Measurements from ENCODE around the gene INS.
"Not testable (repeated sequence)": the region's sequence is repeated elsewhere in the genome, so short reads cannot be mapped to it uniquely, and the experiment has no call there.

Gene INS

DNA sequence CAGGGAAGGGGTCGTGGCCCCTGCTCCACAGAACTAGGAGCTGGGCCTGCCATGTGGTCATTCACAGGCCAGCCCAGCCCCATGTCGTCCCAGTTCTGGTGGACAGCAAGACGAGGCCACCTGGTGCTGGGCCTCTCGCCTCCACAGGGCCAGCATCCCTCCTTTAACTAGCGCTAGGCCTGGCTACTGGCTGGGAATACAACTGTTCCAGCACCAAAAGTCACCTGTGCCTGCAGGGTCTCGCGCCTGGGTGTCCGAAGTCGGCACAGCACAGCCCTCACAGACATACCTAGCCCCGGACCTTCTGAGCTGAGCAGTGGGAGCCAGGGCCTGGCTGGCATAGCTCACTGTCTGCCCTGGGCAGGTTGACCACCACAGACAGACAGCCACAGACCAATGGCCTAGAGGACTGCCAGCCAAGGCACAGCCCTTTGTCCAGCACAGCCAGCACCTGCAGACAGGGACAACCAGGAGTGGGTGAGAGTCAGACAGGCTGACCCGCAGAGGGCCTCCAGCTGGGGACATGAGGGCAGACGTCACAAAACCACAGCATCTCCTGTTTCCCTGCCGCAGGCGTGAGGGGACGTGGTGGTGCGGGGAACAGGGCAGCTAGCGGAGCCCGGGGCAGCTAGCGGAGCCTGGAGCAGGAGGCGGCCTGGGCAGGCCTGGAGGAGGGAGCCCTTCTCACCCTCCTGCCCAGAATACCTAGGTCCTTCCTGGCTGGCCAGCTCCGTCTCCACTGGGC is 37.8 kb upstream of the INS start:
- no peak for DNase-seq

DNA sequence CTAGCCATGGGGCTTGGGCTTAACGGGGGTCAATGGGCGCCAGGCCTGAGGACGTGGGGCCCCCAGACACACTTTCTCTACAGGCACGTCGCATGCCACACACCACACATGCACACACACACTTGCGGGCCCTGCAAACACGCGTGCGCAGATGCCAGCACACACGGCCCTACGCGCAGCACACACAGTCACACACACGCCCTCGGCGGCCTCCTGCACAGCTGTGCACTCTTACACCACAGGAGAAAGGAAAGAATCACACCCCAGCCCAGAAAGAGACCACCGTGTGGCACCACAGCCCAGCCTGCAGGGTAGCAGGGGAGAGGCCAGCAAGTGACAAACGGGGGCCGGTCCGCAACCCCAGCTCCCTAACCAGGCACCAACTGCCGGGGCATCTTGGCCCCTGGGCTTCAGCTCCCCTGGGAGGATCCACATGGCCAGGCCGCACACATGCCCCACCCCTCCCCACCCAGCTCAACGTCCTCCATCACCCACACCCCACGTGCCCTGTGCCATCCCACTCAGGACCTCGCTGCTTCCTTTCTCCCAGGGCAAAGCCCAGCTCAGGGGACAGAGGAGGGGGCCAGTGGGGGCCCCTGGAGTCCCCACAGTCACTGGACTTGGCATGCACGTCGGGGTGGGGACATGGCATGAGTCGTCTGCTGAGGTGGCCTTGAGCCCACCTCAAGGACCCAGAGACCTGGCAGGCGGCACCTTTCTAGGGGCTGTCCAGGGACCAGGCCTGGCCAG is 36.9 kb upstream of the INS start:
- no peak for DNase-seq

DNA sequence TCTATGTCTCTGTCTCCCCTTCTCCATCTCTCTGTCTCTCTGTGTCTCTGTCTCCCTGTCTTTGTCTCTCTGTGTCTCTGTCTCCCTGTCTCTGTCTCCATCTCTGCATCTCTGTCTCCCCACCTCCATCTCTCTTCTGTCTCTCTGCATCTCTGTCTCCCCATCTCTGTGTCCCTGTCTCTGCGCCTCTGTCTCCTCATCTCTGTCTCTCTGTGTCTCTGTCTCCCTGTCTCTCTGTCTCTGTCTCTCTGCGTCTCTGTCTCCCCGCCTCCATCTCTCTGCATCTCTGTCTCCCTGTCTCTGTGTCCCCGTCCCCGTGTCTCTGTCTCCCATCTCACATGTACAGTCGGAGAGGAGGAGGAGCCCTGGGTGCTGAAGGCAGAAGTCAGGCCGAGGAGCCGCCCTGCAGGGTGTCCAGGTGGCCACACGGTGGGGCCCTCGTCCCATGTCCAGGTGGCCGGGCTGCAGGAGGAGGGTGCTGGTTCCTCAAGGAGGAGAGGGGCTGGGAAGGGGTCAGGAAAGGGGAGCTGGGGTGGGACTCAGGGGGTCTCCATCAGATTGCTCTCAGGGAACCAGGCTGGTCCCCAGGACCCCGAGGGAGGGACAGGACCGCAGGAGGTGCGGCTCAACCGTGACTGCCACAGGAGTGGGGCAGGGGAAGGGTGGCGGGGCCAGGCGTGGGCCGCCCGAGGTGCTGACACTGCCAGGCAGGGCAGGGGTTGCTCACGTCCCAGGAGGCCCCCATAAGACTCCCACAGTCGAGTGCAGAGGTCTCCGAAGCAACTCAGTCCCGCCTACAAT is 36.2 kb upstream of the INS start:
- DNase-seq: peak; percentile 75

DNA sequence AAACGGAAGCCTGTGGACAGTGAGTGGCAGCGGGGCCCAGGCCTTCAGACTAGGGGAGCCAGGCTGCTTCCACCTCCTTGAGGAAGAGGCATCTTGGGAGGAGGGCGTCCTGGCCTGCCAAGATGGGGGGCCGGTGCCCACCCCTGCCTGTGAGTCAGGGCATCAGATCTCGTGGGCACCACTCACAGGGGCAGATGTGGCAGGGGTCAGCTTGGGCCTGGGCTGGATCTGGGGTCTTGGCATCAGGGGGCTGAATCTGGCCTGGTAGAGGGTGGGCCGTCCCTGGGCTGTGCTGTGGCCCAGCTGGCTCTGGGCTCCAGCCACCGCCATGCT is 34.7 kb upstream of the INS start:
- DNase-seq: no peak

DNA sequence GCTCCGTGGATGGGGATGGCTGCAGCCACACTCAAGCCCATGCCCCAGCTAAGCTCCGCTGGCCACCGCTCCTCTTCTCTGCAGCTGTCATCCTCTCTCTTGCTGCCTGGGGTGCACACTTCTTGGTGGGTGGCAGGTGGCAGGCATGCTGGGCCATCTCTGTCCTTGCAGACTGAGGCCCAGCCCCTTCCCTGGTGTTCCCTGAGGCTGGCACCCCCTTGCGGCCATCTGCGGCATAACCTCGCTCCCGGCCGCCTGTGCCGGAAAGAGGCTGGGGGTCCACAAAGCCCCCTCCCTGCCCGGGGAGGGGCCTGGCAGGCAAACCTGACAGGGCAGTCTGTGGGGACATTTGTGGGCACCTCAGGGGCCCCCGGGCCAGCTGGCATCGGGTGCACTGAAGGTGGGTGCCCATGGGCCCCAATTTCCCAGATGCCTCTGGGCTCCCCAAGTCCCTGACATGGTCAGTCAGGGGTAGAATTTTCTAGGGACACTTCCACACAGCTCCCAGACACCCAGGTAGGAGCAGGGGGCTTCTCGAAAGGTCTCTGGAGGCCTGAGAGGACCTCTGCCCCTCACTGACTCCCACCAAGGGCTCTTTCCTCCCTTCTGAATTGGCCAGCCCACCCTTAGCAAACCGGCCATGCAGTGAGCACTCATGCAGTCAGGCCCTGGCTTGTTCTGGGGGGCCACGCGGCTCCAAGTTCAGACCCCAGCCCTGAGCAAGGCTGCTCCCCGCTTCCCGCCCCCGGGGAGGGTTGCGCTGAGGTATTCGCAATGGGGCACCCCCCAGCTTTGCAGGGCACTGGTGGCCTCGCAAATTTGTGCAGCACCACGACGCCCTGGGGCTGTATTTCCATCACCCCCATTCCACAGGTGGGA is 34.1 kb upstream of the INS start:
- DNase-seq: peak; percentile 59

DNA sequence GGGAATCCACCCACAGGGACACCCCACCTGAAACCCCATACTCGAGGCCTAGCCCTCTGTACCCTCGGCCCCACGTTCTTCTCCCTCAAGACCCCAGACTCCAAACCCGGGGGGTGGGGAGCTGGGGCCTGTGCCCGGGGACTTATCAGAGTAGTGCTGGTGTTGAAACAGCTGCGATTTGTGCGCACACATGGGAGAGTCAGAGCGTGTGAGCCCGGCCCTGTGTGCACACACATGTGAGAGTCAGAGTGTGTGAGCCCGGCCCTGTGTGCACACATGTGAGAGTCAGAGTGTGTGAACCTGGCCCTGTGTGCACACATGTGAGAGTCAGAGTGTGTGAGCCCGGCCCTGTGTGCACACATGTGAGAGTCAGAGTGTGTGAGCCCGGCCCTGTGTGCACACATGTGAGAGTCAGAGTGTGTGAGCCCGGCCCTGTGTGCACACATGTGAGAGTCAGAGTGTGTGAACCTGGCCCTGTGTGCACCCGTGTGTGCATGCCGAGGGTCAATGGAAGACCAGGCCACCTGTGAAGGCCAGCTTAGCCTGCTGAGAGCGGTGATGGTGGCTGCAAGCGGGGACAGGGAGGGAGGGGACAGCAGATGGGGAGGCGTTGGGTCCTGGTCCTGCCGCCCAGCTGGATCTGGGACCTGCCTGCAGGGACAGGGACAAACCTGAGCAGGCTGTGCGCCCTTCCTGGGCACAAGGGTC is 33.0 kb upstream of the INS start:
- not testable (repeated sequence) for DNase-seq

DNA sequence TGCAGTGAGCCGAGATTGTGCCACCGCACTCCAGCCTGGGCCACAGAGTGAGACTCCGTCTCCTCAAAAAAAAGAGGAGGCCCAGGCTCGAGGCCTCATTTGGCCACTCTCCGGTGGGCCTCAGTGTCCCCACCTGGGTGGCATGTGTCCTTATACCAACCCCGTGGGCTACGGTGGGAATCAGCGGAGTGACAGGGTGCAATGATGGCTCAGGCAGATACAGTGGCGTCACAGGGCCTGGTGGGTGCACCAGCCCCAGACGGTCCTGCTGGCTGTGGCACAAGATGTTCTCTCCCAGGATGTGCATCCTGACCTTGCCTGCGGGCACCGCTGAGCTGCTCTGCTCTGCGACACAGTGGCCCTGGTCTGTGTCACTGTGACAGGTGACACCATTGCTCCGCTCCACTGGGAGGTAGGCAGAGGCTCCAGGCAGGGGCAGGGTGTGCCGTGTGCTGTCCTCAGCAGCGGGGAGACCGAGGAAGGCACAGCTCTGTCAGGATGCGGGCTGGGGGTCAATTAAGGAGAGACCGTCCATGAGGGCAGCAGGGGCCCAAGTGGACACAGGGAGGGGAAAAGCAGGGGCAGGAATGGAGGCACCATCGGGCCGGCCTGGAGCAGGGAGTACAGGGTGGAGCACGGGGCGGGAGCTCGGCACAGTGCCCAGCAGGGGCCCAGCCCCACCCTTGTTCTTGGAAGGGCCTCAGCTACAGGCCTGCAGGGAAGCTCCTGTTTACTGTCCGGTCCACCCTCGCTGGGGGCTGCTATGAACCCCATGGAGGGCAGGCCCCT is 32.3 kb upstream of the INS start:
- no peak for DNase-seq

DNA sequence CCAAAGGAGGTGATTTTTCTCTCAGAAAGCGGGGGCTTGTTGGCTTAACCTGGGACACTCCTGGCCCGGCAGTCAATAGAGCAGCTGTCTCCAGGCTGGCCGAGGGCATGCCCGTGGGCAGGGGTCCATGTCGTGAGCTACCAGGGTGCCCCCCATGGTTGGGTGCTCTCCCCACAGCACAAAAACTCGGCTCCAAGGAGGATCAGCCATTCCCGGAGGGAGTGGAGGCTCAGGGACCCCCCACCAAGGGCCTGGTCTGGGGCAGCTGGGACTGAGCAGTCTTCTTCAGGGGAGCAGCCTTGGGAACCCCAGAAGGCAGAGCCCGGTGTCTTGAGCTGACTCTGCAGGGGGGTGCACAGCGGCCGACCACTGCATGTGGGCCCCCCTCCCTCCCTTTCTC is 31.4 kb upstream of the INS start:
- DNase-seq: no peak

DNA sequence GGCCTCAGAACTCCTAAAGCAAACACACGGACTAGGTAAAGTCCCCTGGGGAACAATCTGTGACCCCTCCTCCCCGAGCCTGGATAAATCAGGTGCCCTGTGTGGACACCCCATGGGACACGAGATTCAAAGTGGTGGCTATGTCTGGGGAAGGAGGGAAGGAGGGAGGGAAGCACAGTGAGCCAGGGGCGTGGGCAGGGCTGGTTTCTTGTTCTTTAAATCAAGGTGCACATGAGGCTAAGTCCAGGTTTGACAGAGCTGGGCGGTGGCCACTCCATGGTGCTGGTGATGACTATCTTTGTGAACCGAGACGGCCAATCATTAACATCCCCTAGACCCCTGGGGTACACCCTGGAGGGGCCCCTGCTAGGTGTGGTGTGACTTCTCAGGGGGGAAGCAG is 30.9 kb upstream of the INS start:
- no peak for DNase-seq

DNA sequence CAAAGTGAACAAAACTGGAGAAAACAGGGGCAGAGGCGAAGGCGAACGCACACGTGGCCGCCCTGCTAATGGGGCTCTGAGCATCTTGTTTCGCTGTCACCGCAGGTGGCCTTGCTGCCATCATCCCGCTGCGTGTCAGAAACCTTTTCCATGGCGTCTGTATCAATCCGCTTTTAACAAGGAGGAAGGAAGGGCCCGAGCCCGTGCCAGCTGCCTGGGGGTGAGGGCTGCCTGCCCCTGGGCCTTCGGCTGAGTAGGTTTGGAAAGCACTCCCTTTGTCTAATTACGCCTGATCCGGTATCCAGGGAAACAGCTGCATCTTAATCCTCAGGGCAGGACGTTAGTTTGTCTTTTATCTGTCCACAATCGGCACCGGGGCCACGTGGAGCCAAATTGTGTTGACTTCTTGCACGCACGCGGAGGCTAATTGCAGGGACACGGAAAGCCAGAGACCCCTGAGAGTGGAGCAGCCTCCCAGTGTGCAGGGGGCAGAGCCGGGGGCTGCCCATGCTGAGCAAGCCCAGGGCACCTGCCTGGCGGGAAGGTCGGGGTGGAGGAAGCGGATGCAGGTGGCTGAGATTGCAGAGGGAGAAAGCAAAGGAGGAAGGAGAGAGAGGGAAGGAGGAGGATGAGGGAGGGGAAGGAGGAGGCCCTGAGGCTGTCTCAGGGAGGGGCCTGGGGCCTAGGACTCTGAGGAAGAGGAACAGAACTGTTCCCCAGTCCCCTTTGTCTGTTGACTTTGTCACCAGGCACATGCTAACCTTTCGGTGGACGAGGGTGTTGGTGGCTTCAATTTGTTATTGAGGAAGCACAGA is 29.9 kb upstream of the INS start:
- DNase-seq: no peak

DNA sequence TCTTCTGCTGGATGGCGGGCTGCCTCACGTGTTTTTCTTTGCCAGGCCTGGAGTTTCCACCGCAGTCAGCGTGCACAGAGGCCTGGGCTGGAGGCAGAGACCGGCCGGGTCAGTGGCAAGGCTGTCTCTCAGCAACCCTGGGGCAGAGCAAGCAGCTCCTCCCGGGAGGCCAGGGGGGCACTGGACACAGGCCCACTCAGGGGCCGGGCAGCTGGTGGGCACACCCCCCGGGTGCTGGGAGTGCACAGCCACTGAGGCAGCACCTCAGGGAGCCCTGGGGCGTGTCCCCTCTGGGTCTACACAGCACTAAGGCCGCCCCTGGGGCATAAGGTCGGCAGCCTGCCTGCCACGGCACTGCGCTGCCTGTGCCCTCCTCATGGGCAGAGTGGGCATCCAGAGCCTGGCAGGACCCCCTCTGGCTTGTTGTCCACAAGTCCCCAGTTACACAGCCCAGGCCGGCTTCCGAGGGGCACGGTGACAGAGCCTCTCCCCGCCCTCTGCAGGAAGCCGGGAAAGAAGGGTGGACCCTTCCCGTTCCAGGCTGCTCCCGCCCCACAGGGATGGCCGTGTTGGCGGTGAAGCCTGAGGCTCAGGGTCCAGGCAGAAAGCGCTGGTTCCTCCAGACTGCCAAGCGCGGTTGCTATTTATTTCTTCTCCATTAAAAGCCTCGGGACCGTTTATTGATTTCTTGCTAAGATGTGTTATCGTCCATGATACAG is 29.1 kb upstream of the INS start:
- no peak for DNase-seq

DNA sequence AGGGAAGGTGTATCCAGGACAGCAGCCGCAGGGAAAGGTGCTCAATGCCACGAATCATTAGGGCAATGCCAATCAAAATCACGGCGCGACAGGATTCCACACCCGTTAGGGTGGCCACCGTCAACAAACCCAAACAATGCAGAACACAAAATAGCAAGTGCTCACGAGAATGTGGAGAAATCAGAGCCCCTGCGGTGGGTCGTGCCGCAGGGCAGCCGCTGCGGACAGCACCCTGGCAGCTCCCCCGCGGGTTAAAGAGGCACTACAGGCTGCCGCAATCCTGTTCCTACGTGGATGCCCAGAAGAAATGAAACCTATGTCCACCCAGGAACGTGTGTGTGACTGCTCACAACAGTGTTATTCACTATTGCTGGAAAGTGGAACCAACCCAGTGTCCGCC is 27.7 kb upstream of the INS start:
- no peak for DNase-seq

DNA sequence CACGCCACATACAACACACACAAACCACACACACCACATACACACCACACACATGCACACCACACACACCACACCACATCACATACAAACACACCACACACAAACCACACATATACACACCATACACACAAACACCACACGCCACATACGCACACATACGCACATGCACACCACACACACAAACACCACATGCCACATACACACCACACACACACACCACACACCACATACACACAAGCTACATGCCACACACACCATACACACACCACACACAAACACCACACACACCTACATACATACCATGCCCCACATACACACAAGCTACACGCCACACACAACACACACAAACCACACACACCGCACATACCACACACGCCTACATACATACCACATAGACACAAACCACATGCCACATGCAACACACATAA is 26.3 kb upstream of the INS start:
- DNase-seq: no peak

DNA sequence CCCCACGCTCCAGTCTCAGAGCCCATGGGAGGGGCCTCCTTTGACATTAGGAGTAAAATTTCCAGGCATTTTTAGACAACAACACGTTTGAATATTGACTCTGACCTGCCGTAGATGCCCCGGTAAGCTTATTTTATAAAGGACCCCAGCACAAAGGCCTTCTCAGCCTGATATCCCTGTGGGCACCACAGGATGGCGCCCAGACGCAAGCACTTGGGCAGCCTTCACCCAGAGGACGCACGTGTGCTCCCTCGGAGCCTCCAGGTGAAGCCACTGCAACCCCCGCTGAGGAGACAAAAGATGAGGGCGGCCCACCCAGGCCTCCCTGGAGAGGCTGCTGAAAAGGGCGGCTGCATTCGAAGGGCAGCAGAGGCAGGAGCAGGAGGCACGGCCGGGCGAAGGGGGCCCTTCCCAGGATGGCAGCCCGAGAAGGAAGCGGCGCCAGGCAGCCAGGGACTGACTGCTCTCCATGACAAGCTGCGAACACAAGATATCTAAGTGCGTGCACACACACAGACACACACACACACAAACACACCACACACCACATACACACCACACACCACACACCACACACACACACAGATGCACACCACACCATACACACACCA is 25.8 kb upstream of the INS start:
- DNase-seq: peak; percentile 65

DNA sequence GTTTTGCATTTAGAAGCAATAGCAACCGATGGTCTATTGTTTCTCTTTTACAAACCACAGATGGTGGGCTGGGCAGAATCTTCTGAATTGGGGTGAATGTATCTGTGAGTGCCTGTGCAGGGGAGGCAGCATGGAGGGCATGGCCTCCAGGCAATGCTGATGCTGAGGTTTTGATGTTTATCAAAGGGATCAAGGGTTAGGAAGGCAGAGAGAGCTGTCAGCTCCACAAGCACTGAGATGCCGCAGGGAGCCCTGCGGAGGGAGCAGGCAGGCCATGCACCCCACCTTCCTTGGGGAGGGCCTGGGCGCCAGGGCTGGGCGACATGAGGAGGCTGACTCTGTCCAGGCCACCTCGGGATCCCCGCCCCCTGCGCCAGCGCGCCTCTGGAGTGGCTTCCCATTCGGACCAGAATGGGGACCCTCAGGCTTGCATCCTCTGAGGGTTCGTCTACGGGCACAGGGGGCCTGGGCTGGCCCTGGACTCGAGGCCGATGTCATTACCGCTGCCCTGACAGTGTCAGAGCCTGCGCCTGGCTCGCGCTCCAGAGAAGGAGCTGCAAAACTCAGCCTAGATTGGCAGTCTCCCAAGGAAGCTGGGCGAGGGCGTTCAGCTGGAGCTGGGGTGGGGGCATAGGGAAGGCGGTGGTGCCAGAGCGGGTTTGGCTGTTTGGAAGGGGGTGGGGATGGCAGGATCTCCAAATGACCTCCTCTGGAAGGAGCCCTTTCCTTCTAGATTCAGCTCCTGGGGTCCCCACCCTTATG is 24.5 kb upstream of the INS start:
- no peak for DNase-seq

DNA sequence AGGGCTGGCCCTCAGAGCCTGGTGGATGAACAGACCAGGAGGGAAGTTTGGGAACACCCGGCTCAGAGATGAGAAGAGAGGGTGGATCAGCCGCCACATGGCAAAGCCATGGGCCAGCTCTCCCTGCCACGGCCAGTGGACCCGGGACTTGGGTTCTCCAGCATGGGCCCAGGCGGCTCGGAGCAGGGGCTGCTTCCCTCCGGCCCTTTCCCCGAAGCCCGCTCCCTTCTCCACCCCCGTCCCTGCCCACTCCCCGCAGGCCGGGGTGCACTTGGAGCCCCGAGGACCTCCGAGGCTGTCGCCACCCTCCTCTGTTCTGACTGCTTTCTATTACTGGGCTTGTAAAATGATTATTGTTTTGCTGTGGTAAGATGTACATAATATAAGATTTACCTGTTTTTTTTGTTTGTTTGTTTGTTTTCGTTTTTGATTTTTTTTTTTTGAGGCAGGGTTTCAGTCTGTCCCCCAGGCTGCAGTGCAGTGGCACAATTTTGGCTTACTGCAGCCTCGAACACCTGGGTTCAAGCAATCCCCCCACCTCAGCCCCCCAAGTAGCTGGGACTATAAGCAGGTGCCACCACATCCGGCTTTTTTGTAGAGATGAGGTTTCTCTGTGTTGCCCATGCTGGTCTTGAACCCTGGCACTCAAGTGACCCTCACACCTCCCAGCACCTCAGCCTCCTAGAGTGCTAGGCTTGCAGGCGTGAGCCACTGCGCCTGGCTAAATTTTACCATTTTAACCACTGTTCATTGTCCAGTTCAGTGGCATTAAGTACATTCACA is 21.9 kb upstream of the INS start:
- DNase-seq: no peak

DNA sequence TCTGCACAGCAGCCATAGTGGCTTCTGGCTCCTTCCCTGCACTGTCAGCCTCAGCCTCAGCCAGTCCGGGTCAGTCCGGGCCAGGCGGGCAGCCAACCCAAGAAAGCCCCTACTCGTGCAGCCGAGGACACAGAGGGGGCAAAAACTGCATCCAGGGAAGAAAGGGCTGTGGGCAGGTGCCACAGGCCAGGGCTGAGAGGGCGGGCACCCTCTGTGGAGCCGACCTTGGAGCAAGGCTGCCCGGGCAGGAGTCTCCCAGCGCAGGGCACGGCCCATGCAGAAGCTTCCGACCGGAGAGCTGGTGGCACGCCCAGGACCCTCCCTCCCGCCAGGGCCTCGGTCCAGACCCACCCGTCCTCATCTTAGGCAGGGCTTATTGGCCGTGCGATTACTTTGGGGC is 21.1 kb upstream of the INS start:
- DNase-seq: no peak
